ENCODE data around the gene EPC2. TPM values are rescaled to one million over a fixed set of nuclear protein-coding genes. Genes with fewer than 3 reads are reported as not detected.

Gene EPC2
- 29.4 and 32.5 TPM in 2 replicates for total RNA-seq (2022)
- percentile 91 among the genes with signal in this experiment for Bru-seq, nascent RNA
- BruChase-seq, experiment 1, labeled RNA remaining after a 6-hour chase, result percentile 65 among the genes with signal in this experiment
- BruChase-seq, experiment 2, labeled RNA remaining after a 2-hour chase, result percentile 69 among the genes with signal in this experiment
- long read RNA-seq, partial matches to known transcripts, result 1 of 6 reads
- long read RNA-seq, other reads (novel, unspliced or antisense), result 5 of 6 reads

GRCh38 chr2:148643998-148644882, at the start of gene EPC2:
Gene EPC2, plus strand, starts transcription at chr2:148644751. Its CDS starts 267 bp downstream, at chr2:148645018.
- H3K36me3 Mint-ChIP-seq (ENCODE audit: insufficient read depth, unreplicated experiment), result peaks cover 27% of the 10 kb centered on the region
- CTCF ChIA-PET, result no interaction called here
- peak within 1 kb of the TSS; percentile 55 for H3K27ac Mint-ChIP-seq (ENCODE audit: unreplicated experiment)
- peak within 1 kb of the TSS; percentile 75 for H3K4me3 Mint-ChIP-seq (ENCODE audit: low read depth, unreplicated experiment)
- TF ChIP-seq, protein P1, sequence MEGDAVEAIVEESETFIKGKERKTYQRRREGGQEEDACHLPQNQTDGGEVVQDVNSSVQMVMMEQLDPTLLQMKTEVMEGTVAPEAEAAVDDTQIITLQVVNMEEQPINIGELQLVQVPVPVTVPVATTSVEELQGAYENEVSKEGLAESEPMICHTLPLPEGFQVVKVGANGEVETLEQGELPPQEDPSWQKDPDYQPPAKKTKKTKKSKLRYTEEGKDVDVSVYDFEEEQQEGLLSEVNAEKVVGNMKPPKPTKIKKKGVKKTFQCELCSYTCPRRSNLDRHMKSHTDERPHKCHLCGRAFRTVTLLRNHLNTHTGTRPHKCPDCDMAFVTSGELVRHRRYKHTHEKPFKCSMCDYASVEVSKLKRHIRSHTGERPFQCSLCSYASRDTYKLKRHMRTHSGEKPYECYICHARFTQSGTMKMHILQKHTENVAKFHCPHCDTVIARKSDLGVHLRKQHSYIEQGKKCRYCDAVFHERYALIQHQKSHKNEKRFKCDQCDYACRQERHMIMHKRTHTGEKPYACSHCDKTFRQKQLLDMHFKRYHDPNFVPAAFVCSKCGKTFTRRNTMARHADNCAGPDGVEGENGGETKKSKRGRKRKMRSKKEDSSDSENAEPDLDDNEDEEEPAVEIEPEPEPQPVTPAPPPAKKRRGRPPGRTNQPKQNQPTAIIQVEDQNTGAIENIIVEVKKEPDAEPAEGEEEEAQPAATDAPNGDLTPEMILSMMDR (IDR thresholded peaks at IDR 0.05; ENCODE audit: unreplicated experiment), result no peak
- intact Hi-C loops (cut with micrococcal nuclease; ENCODE audit: unreplicated experiment), result loop anchor here (10.0 kb wide), 1 partner anchor 351 kb away; no protein-coding TSS in a partner anchor
- DNase-seq, result peak; percentile 88
- no TSS peak for BruUV-seq (replicated peaks)
- H3K27me3 Mint-ChIP-seq (ENCODE audit: unreplicated experiment), result no peaks in the 10 kb centered on the region
- H3K4me1 Mint-ChIP-seq (ENCODE audit: low read depth, unreplicated experiment), result peaks cover 24% of the 10 kb centered on the region
- no peaks in the 10 kb centered on the region for H3K9me3 Mint-ChIP-seq (ENCODE audit: low read depth, unreplicated experiment)

DNA sequence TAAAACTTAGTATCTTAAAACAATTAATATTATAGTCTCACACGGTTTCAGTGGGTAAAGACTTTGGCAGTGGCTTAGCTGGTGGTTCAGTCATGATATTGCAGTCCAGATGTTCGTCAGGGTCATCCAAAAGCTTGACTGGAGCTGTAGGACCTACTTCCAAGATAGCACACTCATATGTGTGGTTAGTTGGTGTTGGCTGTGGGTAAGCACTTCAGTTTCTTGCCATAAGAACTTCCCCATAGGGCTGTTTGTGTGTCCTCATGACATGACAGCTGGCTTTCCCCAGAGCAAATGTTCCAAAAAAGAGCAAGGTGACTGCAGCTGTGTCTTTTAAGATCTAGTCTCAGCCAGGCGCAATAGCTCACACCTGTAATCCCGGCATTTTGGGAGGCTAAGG, 48.5 kb upstream of the EPC2 start:
- DNase-seq, result no peak
- H3K27me3 Mint-ChIP-seq (ENCODE audit: unreplicated experiment), result peaks cover 26% of the 10 kb centered on the region
- intact Hi-C loops (cut with micrococcal nuclease; ENCODE audit: unreplicated experiment), result no loop called here
- CTCF ChIA-PET, result no interaction called here
- TF ChIP-seq, protein P1 (IDR thresholded peaks at IDR 0.05; ENCODE audit: unreplicated experiment), result no peak
- H3K4me3 Mint-ChIP-seq (ENCODE audit: low read depth, unreplicated experiment), result no peak overlapping the region
- H3K4me1 Mint-ChIP-seq (ENCODE audit: low read depth, unreplicated experiment), result no peaks in the 10 kb centered on the region
- H3K9me3 Mint-ChIP-seq (ENCODE audit: low read depth, unreplicated experiment), result no peaks in the 10 kb centered on the region
- no peaks in the 10 kb centered on the region for H3K36me3 Mint-ChIP-seq (ENCODE audit: insufficient read depth, unreplicated experiment)
- BruUV-seq (replicated peaks), result no TSS peak
- no peak overlapping the region for H3K27ac Mint-ChIP-seq (ENCODE audit: unreplicated experiment)

DNA sequence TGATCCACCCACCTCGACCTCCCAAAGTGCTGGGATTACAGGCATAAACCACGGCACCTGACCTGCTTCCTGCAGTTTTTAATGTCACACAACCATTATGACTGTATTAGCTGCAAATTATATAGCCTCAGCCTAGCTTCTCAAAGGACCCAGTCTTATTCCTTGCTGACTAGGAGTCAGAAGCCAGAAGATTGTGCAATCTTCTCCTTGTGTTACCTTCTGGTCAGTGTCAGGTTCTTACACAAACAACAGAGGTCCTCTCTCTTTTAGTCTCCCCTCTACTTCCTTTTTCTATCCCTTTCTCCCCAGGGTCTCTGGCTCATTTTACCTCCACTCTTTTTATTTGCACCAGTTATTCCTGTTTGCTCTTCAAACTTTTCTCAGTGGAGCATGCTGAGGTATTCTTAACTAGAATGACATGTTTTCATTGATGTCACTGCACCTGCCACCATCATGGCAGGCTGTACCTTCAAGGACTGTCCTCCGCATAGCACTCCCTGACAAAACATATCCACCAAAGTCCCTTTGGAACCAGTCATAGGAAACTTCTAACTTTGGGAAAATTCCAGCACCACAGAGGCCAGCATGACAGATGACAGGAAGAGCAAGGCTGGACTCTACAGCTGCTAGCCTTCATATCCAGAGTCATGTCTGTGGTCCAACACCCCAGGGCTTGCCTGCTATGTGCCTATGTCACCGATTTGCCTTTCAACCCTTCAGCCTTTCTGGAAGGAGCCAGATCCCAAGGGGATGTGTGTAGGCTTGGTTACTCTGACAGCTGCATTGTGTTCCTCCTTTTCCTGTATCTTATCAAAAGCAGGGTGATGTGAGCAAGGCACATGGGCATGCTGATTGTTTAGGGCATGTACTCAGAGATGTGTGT, 45.2 kb upstream of the EPC2 start:
- Mint-ChIP-seq H3K36me3 (ENCODE audit: insufficient read depth, unreplicated experiment) (no peaks in the 10 kb centered on the region), H3K4me3 (ENCODE audit: low read depth, unreplicated experiment) (no peak overlapping the region), H3K9me3 (ENCODE audit: low read depth, unreplicated experiment) (no peaks in the 10 kb centered on the region), H3K4me1 (ENCODE audit: low read depth, unreplicated experiment) (no peaks in the 10 kb centered on the region), H3K27me3 (ENCODE audit: unreplicated experiment) (peaks cover 36% of the 10 kb centered on the region), H3K27ac (ENCODE audit: unreplicated experiment) (no peak overlapping the region)
- intact Hi-C loops (cut with micrococcal nuclease; ENCODE audit: unreplicated experiment), result no loop called here
- TF ChIP-seq, protein P1 (IDR thresholded peaks at IDR 0.05; ENCODE audit: unreplicated experiment), result no peak
- CTCF ChIA-PET, result interaction anchor here (1.3 kb wide), 1 partner anchor 15 kb away, joined by 4 read pairs; no protein-coding TSS in a partner anchor
- BruUV-seq (replicated peaks), result no TSS peak
- DNase-seq, result no peak

DNA sequence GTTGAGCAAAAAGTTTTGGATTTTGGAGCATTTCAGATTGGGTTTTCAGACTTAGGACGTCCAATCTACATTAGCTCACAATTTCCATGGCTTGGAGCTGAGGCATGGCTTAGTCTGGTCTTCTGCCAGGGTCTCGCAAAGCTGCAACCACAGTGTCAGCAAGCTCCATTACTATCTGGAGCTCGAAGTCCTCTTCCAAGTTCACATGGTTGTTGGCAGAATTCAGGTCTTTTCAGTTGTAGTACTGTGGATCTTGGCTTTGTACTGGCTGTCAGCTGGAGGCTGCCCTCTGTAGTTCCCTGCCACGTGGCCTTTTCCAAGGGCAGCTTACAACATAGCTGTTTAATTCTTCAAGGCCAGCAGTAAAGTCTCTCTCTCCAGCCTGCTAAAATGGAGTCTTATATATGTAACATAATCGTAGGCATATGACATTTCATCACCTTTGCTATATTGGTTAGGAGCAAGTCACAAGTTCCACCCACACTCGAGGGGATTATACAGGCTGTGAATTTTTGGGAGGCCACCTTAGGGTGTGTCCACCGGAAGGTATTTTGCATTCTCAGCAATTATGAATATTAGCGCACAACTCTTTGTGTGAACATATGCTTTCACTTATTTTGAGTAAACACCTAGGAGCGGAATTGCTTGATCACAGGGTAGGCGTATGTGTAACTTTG, 41.5 kb upstream of the EPC2 start:
- no peak for DNase-seq
- Mint-ChIP-seq H3K27ac (ENCODE audit: unreplicated experiment) (no peak overlapping the region), H3K4me3 (ENCODE audit: low read depth, unreplicated experiment) (no peak overlapping the region), H3K4me1 (ENCODE audit: low read depth, unreplicated experiment) (no peaks in the 10 kb centered on the region), H3K9me3 (ENCODE audit: low read depth, unreplicated experiment) (no peaks in the 10 kb centered on the region), H3K27me3 (ENCODE audit: unreplicated experiment) (peaks cover 36% of the 10 kb centered on the region), H3K36me3 (ENCODE audit: insufficient read depth, unreplicated experiment) (no peaks in the 10 kb centered on the region)
- intact Hi-C loops (cut with micrococcal nuclease; ENCODE audit: unreplicated experiment), result no loop called here
- CTCF ChIA-PET, result no interaction called here
- BruUV-seq (replicated peaks), result no TSS peak
- TF ChIP-seq, protein P1 (IDR thresholded peaks at IDR 0.05; ENCODE audit: unreplicated experiment), result no peak

Data from Calu3 (cell line).